ENCODE measurements around the gene GMIP.

The GMIP gene

GRCh38 chr19:19591133-19591825, 52.2 kb downstream of the GMIP start:
- no peak for TF ChIP-seq CTCF (IDR thresholded peaks at IDR 0.05; ENCODE audit: low read depth, low read length)
- peak overlapping the region; percentile 14; the same call in 1 of the 2 replicates for H3K4me3 ChIP-seq (ENCODE audit: low read depth, low read length)

DNA sequence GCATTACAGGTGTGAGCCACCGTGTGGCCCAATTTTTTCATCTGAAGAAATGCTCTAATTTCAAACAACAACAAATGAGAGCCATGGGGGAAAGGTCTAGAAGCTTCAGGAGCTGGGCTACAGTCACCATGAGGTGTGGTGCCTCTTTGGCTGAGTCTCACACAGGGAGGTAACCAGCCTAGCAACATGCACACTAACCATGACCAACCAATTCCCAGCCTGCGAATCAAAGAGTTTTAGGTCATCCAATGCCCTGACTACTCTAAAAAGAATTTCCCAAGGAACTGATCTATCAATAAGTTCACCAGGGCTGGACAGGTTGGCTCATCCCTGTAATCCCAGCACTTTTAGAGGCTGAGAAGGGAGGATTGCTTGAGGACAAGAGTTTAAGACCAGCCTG, 54.9 kb downstream of the GMIP start:
- TF ChIP-seq CTCF (IDR thresholded peaks at IDR 0.05; ENCODE audit: low read depth, low read length): no peak
- no peak overlapping the region for H3K4me3 ChIP-seq (ENCODE audit: low read depth, low read length)

- H3K4me3 ChIP-seq (ENCODE audit: low read depth, low read length): no peak overlapping the region
- TF ChIP-seq CTCF (IDR thresholded peaks at IDR 0.05; ENCODE audit: low read depth, low read length): no peak
These were observed 55.7 kb downstream of the GMIP start for GRCh38 chr19:19587771-19588170.

GRCh38 chr19:19584356-19584755, 59.1 kb downstream of the GMIP start:
- H3K4me3 ChIP-seq (ENCODE audit: low read depth, low read length): no peak overlapping the region

GRCh38 chr19:19582471-19582870, 61.0 kb downstream of the GMIP start:
- TF ChIP-seq CTCF (IDR thresholded peaks at IDR 0.05; ENCODE audit: low read depth, low read length): no peak
- no peak overlapping the region for H3K4me3 ChIP-seq (ENCODE audit: low read depth, low read length)

More at GRCh38 chr19:19584356-19584755, 59.1 kb downstream of the GMIP start:
- TF ChIP-seq CTCF (IDR thresholded peaks at IDR 0.05; ENCODE audit: low read depth, low read length): no peak

DNA sequence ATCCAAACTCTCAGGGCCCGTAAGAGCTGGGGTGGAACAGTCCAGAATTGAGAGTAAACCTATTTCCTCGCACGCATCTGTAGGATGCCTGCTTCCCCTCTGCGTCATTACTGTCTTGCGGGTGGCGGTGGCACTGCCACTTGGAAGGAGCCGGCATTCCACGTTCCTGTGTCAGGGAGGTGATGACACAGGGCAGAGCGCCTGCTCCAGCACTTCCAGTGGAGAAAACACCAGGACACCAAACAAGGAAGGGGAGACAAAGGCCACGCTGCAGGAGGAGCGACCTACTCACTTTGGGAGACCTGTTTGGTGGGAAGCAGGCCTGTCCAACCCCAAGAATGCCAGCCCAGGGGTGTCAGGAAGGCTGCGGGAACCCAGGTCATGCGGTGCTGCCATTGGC, 62.1 kb downstream of the GMIP start:
- no peak for TF ChIP-seq CTCF (IDR thresholded peaks at IDR 0.05; ENCODE audit: low read depth, low read length)
- no peak overlapping the region for H3K4me3 ChIP-seq (ENCODE audit: low read depth, low read length)

- no peak overlapping the region for H3K4me3 ChIP-seq (ENCODE audit: low read depth, low read length)
- no peak for TF ChIP-seq CTCF (IDR thresholded peaks at IDR 0.05; ENCODE audit: low read depth, low read length)
These were observed 63.0 kb downstream of the GMIP start for GRCh38 chr19:19580418-19580817.
